ENCODE data around the gene KLF7. TPM values are rescaled to one million over a fixed set of nuclear protein-coding genes. Genes with fewer than 3 reads are reported as not detected.

Gene KLF7
- total RNA-seq, 1 donor from 2014 or later: 35.8 TPM

- CTCF ChIA-PET: no interaction called here
- Mint-ChIP-seq H3K36me3 (ENCODE audit: low read depth) (peaks cover 13% of the 10 kb centered on the region), H3K9me3 (peaks cover 3% of the 10 kb centered on the region), H3K4me3 (no peak overlapping the region), H3K27ac (no peak overlapping the region), H3K27me3 (no peaks in the 10 kb centered on the region), H3K4me1 (peaks cover 61% of the 10 kb centered on the region)
- intact Hi-C loops (cut with micrococcal nuclease): no loop called here
- POLR2A ChIA-PET: interaction anchor here (0.6 kb wide), 1 partner anchor 20 kb away, joined by 6 read pairs; no protein-coding TSS in a partner anchor
- TF ChIP-seq CTCF (IDR thresholded peaks at IDR 0.05): no peak
- DNase-seq (no peak), ATAC-seq (ENCODE audit: low read depth) (no peak)
These were observed 34.7 kb downstream of the KLF7 start for GRCh38 chr2:207130958-207131521.

GRCh38 chr2:207129821-207130220, 35.9 kb downstream of the KLF7 start:
- intact Hi-C loops (cut with micrococcal nuclease): no loop called here
- no peak for TF ChIP-seq CTCF (IDR thresholded peaks at IDR 0.05)

GRCh38 chr2:207128867-207129266, 36.9 kb downstream of the KLF7 start:
- Mint-ChIP-seq H3K4me1 (peaks cover 50% of the 10 kb centered on the region), H3K27me3 (no peaks in the 10 kb centered on the region), H3K4me3 (no peak overlapping the region), H3K9me3 (peaks cover 3% of the 10 kb centered on the region), H3K27ac (no peak overlapping the region), H3K36me3 (ENCODE audit: low read depth) (peaks cover 18% of the 10 kb centered on the region)
- intact Hi-C loops (cut with micrococcal nuclease): no loop called here
- DNase-seq (no peak), ATAC-seq (ENCODE audit: low read depth) (no peak)
- ChIA-PET POLR2A (interaction anchor here (1.0 kb wide), 1 partner anchor 11 kb away, joined by 3 read pairs; no protein-coding TSS in a partner anchor), CTCF (no interaction called here)
- TF ChIP-seq CTCF (IDR thresholded peaks at IDR 0.05): no peak

More at GRCh38 chr2:207129821-207130220, 35.9 kb downstream of the KLF7 start:
- DNase-seq (no peak), ATAC-seq (ENCODE audit: low read depth) (no peak)
- CTCF ChIA-PET: no interaction called here
- H3K27ac Mint-ChIP-seq: no peak overlapping the region
- H3K36me3 Mint-ChIP-seq (ENCODE audit: low read depth): peaks cover 12% of the 10 kb centered on the region
- no peaks in the 10 kb centered on the region for H3K27me3 Mint-ChIP-seq
- H3K9me3 Mint-ChIP-seq: peaks cover 3% of the 10 kb centered on the region
- H3K4me1 Mint-ChIP-seq: peaks cover 50% of the 10 kb centered on the region
- POLR2A ChIA-PET: interaction anchor here (1.0 kb wide), 1 partner anchor 12 kb away, joined by 3 read pairs; no protein-coding TSS in a partner anchor
- no peak overlapping the region for H3K4me3 Mint-ChIP-seq

- intact Hi-C loops (cut with micrococcal nuclease): no loop called here
- Mint-ChIP-seq H3K27me3 (no peaks in the 10 kb centered on the region), H3K27ac (no peak overlapping the region), H3K4me3 (no peak overlapping the region), H3K9me3 (peaks cover 3% of the 10 kb centered on the region), H3K4me1 (peaks cover 51% of the 10 kb centered on the region), H3K36me3 (ENCODE audit: low read depth) (peaks cover 37% of the 10 kb centered on the region)
- ATAC-seq (ENCODE audit: low read depth) (no peak), DNase-seq (no peak)
- ChIA-PET CTCF (no interaction called here), POLR2A (no interaction called here)
- TF ChIP-seq CTCF (IDR thresholded peaks at IDR 0.05): no peak
These were observed 38.9 kb downstream of the KLF7 start for GRCh38 chr2:207126724-207127308.

GRCh38 chr2:207123776-207124391, 41.9 kb downstream of the KLF7 start:
- TF ChIP-seq CTCF (IDR thresholded peaks at IDR 0.05): no peak
- H3K4me1 Mint-ChIP-seq: peaks cover 52% of the 10 kb centered on the region
- no peak overlapping the region for H3K4me3 Mint-ChIP-seq
- CTCF ChIA-PET: no interaction called here
- H3K27ac Mint-ChIP-seq: no peak overlapping the region
- H3K36me3 Mint-ChIP-seq (ENCODE audit: low read depth): peaks cover 49% of the 10 kb centered on the region
- no peak for DNase-seq
- peaks cover 3% of the 10 kb centered on the region for H3K9me3 Mint-ChIP-seq
- no peak for ATAC-seq (ENCODE audit: low read depth)
- POLR2A ChIA-PET: interaction anchor here (2.0 kb wide), 1 partner anchor 42 kb away, joined by 12 read pairs; the partner anchor contains the start of gene KLF7
- no peaks in the 10 kb centered on the region for H3K27me3 Mint-ChIP-seq
- intact Hi-C loops (cut with micrococcal nuclease): no loop called here

Measured in activated B cell treated with CpG ODN at 0.5 μM for 24 hours (primary cell).